GM21619 (cell line): ENCODE data around the gene POMGNT1.

Source experiments
- ATAC-seq: cut with Tn5 transposase; IDR thresholded peaks from one replicate; pipeline ENCODE4 v1.9.1; 2021; ENCODE audit not compliant: unreplicated experiment

Gene POMGNT1

DNA sequence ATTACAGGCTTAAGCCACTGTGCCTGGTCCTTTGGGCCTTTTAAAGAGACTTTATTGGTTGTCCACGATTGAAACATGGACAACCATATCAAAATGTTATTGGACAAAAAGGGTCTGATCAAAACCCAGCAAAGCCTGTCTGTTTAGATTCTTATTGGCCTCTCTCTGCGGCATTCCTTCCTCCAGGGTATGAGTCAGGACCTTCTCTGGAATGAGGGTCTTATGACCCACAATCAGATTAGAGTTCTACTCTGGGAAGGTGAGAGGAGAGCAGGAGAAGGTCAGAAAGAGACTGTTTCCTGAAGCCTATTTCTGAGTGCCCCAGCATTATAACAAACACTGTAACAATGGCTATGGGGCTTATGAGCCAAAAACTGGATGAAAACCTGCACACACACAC lies 12.8 kb upstream of the POMGNT1 start:
- no peak for ATAC-seq

DNA sequence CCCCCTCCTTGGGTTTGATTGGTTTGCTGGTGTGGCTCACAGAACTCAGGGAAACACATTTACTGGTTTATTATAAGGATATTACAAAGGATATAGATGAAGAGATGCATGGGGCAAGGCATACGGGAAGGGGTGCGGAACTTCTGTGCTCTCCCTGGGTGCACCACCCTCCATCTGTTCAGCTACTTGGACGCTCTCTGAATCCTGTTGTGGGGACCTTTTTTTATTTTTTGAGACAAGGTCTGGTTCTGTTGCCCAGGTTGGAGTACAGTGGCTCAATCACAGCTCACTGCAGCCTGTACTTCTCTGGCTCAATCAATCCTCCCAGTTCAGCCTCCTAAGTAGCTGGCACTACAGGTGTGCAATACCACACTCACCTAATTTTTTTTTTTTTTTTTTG lies 12.3 kb upstream of the POMGNT1 start:
- ATAC-seq: no peak

DNA sequence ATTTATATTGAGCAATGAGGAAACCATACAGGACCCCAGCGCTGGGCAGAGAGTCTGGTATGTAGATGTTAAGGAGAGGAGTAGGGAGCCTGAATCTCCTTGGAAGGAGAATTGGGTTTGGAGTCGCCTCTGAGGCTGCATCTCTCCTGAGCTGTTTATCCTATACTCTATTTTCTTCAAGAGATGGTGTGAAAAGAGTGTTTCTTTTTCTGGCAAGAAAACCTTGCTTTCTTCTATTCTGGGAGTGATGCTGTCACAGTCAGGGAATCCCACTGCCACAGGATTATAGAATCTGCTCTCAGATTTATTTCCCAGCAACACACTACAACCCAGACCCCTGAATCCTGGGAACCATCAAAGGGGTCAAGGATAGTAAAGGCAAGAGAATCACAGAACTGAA lies 8.2 kb upstream of the POMGNT1 start:
- ATAC-seq: no peak

DNA sequence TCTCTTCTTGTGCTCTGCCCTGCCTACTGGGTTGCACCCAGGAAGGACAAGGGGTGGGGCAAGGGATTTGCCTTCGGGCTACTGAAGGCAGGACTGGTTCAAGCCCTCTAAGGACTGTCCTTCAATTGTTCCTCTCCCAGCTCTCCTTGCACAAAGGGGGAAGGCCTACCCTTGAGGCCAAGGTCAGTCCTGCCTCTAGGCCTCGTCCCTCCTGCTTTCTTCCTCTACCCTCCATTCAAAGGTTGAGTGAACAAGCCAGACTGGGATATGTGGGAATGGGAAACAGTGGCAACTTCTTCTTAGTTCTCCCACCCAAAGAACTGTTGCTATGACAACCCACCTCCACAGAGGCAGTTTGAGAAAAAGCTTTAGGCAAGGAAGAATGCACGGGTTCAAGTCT lies 7.6 kb upstream of the POMGNT1 start:
- no peak for ATAC-seq

DNA sequence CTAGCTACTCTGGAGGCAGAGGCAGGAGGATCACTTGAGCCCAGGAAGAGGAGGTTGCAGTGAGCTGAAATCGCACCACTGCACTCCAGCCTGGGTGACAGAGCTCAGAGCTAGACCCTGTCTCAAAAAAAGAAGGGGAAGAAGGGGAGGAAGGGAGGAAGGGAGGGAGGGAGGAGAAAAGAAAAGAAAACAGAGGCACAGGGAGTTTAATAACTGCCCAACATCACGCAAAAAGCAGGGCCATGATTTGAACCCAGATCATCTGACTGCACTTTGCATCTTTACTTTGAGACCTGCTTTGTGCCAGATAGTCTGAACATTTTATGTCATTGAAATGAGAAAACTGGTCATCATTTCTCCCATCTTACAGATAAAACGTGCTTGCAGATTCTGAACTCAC lies 6.9 kb upstream of the POMGNT1 start:
- no peak for ATAC-seq

DNA sequence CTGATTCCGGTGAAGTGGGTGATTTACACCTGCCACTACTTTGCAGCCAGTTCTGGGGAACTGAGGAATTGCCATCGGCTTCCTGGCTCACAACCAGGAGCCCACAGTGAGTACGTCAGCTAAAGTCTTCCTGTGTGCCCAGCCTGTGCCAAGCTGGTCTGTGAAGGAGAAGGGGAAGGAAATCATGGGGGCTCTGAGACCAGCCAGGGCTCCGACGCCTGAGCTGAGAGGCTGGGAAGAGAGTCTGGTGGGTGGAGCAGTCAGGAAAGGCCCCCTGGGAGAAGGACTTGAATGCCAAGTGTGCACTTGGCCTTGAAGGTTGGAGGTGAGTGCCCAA lies 6.1 kb upstream of the POMGNT1 start:
- no peak for ATAC-seq

DNA sequence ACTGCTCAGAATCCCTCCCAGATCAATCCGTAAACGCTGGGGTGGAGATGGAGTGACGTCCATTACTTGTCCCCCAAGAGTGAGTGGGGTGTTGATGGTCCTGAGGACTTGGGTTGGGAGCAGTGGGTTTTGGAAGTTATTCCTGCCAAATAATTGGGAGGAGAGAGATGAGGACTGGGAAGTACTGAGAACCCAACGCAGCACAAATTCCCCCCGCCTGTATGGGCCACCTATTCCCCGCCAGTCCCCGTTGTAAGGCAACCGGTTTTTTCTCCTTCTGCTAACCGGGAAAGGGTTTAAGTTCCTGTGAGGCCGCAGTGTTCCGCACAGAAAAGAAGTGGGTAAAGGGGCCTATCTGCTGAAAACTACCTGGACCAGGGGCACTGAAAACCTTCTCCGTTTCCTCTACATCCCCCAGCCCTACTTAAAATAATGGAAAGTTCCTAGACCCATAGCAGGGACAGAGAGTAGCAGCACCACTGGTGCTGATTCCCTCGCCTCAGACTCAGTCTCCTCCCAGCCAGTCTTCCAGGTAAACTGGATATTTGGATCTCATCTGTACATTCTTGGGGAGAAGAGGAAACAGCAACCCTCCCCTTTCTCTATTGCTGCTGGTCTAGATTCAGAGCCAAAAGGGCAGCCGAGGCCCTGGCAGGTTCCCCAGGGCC lies 5.6 kb upstream of the POMGNT1 start:
- ATAC-seq: no peak

DNA sequence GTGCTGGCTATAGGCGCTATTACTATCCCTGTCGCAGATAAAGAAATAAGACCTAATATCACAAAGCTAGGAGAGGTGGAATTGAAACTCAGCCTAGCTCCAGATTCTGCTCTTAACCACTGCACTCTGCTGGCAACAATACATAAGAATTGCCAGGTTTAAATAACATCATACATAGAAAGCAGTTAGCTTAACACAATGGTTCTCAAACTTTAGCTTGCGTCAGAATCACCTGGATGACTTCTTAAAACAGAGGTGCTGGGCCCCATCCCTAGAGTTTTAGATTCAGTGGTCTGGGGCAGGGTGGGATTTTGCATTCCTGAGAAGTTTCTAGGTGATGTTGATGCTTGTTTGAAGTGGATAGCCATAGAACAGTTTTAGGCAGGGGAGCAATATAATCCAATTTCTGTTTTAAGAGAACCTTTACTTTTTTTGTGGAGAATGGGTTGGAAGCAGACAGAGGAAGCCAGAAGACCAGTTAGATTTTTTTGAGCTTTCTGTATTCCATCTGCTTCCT lies 1.1 kb upstream of the POMGNT1 start:
- ATAC-seq: no peak

DNA sequence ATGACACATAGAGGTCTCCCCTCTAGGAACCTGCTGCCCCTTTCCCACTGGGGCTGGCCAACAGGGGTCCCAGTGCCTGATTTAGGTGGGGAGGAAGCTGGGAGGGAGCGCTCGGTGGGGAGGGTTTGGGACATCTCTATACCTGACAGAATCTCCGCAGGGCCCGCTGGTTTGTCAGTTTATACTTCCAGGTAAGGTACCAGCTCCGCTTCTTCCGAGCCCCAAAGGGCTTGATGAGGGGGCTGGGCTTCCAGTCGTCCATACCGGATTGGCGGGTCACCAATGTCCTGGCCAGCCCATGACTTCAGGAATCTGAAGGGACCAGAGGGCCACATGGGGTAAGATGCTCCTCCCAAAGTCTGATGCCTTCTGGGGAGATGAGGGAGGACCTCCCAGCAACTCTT lies 672 bp downstream of the POMGNT1 start:
- no peak for ATAC-seq

DNA sequence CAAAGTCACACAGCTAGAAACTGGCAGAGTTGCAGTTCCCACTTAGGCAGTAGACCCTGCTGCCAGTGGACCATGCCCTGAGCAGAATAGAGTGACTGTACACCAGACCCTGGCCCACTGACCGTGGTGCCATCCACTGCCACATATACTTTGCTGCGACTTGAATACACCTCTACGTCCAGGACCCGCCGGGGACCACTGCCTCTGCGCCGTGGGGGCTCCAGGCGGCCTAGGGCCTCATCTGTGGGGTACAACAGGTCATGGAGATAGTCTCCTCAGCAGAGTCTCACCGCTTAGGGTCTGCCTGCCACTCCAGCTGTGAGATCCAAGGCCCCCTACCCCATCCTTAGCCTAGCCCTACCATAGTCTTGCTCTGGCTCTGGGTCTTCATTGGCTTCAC lies 1.6 kb downstream of the POMGNT1 start:
- no peak for ATAC-seq

DNA sequence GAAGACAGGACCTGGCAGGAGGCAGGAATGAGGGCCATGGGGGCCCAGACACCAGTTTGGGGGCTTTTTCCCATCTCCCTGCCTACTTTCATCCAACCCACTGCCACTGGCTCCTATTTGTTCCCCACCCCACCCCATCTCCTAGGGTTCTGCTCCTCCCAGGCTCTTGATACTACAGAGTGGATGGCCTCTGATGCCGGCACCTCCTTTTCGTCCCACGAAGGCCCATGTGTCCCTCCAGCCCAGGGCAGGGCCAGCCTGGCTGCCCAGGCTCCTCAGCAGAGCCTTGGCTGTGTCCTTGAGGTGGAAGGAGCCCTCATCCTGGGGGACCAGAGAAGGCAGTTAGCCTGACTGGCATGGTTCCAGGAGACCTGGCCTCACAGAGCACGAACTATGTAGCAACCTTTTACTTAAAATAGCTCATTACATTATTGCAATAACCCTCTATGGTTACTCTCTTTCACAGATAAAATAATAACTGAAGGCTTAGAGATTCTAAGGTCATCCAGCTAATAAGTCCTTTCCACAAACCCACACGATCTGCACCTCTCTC lies 3.5 kb downstream of the POMGNT1 start:
- no peak for ATAC-seq

DNA sequence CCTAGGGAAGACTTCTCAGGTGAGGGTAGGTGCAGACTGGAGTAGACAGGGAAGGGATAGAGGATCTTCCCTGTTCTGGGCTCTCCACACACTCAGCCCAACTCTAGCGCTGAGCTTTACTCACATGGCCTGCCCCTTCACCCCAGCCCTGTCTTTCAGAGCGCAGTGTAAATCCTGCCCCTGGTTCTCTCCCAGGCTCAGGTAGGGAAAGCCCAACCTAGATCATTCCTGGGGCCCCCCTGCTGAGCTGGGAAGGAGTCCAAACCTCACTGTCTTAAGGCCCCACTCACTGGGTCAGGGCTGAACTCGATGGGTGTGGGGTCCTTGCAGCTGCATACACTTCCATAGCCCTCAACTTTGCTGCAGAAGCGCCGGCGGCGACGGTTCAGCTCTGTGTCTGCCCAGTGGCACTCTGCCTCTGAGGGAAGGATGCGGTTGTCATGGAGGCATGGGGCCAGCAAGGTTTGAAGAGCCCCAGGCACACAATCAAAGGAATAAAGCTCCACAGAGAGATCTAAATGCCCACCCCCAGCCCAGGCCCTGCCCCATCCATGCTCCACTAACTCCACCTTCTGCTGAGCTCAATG lies 4.2 kb downstream of the POMGNT1 start:
- ATAC-seq: no peak

DNA sequence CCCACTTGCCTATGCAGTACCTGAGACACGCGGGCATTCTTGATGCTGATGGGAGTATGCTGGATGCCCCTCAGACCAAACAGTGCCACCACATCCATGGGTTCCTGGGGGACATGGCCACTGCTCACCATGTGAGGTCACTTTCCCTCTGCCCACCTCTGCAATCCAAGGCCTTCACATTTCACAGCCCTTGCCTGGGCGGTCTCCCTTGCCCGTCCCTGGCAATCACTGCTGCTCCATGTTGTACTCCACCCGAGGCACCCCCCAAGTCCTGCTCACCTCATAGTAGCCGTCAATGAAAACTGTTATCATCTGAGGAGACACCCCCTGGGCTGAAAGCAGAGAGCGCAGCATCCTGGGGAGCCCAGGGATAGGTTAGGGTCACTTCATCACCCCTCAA lies 4.9 kb downstream of the POMGNT1 start:
- no peak for ATAC-seq

DNA sequence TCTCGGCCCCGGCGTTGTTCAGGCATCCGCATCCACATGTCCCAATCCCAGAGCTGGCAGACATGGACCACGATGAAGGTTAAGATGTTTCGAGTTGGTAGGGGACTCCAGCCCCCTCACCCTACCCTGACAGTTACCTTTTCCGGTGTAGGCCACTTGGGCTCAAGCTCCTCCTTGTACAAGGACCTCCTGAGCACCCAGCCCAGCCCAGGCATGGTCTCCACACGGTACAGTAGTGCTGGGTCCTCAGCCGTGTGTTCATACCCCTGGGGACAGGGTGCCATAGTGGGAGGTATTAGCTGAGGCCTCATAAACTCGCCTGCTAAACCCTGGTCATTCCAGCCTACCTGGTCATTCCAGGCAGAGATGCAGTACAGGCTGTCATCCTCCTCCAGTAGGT lies 6.1 kb downstream of the POMGNT1 start:
- ATAC-seq: no peak

DNA sequence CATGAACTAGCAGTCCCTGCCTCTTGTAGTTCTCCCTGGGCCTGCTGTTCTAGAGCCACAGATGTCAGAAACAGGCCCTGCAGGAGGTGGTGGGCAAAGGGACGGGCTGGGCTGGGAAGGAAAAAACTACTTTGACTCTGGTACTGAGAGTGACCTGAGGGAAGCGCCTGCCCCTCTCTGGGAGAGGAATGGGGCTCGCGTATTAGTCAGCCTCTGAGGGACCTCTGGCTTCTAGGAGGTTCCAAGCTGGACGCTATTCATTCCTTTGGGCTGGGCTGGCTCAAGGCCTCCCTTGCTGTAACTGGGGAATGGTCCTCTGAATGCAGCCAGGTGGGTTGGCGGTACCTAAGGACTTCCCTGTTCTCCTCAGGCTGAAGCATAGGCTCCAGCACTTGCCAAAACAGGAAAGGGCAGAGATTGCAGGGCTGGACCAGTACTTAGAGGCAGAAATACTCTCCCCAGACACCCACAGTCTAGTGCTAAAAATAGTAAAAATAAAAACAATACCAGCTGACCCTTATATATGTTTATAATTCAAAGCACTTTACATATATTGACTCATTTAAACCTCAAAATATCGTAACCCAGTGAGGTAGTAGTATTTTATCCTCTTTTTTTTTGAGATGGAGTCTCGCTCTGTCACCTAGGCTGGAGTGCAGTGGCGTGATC lies 7.1 kb downstream of the POMGNT1 start:
- no peak for ATAC-seq

DNA sequence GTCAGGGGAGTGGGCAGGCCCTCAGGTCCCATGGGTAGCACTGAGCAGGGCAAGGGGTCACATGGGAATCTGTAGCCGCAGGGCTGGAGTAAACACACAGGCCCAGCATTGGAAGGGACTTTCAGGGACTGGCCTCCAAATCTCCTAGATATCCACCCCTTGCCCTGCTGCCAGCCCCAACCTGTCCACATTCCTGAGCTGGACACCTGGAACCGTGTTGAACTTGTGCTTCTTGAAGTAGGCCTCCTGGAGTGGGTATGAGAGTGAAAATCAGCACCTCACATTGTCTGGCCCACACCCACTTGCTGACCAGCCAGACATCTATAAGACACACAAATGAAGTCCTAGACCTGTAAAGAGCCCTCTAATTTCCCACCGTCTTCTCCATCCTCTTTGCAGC lies 7.7 kb downstream of the POMGNT1 start:
- ATAC-seq: no peak

DNA sequence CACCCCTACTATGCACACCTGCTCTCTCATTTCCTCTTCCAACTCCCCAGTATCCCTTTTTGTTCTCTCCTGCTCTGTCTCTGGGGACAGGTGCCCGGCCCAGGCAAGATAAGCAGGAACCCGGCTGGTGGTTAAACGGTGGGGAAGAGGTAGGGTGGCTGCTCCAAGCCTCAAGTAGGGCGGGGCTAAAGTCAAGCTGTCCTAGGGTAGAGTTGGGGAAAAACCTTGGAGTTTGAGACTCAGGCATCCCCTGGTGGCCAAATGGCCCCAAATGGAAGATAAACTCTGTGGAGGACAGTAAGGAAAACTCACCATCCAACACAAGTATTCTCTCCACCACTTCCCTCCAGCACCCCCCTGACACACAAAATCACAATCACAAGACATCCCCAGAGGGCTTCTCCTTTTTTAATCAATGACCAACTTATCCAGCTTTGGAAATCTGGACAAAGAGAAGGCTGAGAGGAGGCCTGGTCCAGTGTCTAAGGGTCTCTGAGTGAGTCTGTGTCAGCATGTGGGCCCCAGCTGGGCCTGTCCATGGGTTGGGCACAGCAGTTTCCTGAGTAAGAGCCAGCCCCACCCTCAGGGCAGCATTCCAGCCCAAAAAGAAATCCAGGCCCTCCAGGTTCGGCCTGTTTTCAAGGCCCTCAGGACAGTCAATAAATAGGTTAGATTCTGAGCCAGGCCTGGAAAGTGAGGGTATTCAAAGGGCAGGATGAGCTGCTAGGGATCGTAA lies 9.8 kb downstream of the POMGNT1 start:
- ATAC-seq: no peak

DNA sequence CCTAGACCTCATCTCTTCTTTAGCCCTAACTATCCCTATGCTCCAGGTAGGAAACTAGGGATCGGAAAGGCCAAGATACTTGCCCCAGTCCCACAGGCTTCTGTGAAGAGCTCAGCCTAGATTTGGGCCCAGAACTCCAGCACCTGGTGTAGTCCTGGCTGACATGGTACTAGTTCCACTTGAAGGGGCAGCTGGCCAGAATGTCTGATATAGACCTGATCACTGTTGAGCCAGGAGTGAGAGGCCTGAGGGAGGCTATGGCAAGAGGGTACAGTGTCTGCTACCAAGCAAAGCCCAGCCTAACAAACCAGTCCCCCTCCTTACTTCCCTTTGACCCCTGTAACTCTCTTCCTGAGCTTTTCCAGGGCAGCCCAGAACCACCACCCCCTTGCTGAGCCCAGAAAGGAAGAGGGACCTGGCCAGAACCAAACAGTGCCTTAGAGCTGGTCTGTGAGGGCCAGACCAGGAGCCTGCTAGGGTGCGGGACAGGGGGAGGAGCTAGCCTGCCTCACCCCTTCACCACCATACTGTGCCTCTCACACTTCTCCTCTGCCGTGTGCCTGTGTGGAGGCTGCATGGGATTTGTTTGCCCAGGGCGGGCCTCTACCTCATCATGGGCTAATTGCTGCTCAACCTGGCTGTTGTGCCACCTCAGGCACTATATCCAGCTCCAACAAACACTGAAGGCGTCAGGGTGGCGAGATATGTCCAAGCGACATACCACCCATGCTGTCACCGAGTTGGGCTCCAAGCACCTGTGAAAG lies 10.9 kb downstream of the POMGNT1 start:
- no peak for ATAC-seq

DNA sequence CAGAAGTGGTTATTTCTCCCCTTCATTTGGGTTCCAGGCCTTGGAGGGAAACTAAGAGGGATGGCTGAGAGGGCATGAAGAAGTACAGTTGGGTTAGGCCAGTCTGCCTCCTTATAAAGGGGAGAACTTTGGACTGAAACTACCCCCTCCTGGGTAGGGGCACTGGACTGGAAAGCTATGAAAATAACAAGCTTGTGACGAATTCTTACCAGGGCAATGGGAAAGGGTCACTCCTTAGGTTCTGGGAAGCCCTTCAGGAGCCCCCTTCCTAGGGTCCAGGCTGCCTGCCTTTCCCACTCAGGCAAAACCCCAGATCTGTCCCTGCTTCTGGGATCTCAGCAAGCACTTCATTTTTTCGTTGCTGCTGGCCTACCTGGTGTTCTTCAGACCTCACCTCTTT lies 12.2 kb downstream of the POMGNT1 start:
- no peak for ATAC-seq

DNA sequence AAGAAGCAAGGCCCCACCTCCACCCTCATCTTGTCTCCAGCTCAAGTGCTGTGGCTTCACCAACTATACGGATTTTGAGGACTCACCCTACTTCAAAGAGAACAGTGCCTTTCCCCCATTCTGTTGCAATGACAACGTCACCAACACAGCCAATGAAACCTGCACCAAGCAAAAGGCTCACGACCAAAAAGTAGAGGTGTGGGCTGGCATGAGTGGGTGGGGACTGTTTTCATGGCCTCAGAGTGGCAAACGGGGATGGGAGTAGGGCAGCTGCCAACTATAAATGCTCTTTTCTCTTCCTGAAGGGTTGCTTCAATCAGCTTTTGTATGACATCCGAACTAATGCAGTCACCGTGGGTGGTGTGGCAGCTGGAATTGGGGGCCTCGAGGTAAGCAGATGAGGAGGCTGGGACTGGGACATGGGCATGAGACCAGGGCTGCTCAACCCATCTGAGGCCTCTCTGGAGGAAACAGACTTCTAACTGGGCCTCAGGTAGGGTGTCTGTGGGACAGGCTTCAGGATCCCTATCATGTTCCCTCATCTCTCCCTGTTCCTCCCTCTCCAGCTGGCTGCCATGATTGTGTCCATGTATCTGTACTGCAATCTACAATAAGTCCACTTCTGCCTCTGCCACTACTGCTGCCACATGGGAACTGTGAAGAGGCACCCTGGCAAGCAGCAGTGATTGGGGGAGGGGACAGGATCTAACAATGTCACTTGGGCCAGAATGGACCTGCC lies 13.1 kb downstream of the POMGNT1 start:
- no peak for ATAC-seq
